Activated naive CD4-positive, alpha-beta T cell treated with anti-CD3 and anti-CD28 coated beads, Interleukin-2, amount 50 U/mL, for 72 hours (primary cell): ENCODE measurements around the gene ACTL9. TPM values are rescaled to one million over a fixed set of nuclear protein-coding genes. Genes with fewer than 3 reads are reported as not detected.

Experiments
- ATAC-seq, 2 donors: fragments of 150-1000 bp; cut with Tn5 transposase; 2 replicates each; pipeline ENCODE4 v1.10.0; 2021; ENCODE audit warnings: mild to moderate bottlenecking in 2 of 2, moderate library complexity in 2 of 2
- DNase-seq, 2 donors: peaks; one replicate each; pipeline ENCODE4 v3.0.0; 2021 to 2022; ENCODE audit warnings: low spot score in 2 of 2
- H3K27ac Mint-ChIP-seq, 2 donors: one replicate each; pipeline ENCODE4 v1.8.0; 2022; ENCODE audit warnings: mild to moderate bottlenecking in 2 of 2, mixed read lengths in 2 of 2
- H3K36me3 Mint-ChIP-seq, 2 donors: one replicate each; pipeline ENCODE4 v1.8.0; 2022; ENCODE audit warnings: mixed read lengths in 2 of 2
- H3K9me3 Mint-ChIP-seq, 2 donors: one replicate each; pipeline ENCODE4 v1.8.0; 2022; ENCODE audit warnings: mixed read lengths in 2 of 2
- total RNA-seq, 2 donors: library from RNA; stranded (reverse); gene quantifications; one replicate each; pipeline ENCODE4 v1.2.3, GENCODE V29; 2022

The ACTL9 gene
- total RNA-seq, 2 donors from 2014 or later: not detected

DNA sequence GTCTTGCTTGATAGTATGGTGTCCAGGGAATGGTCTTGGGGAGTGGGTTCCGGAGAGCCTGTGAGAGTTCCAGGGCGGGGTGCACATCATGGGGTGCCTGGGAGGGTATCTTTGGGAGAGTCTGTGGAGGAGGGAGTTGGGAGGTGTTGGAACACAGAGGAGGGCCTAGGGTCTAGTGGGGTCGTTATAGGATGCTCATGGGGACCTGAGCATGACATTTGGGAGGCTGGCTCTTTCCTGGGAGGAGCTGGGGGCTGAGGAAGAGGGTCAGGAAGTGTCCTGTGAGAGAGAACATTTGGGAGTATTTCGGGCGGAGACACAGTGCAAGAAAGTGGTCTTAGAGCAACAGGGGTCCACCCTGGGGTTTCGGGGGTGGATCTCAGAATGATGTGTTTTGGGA lies 2.7 kb downstream of the ACTL9 start:
- Mint-ChIP-seq H3K36me3 (no peaks in the 10 kb centered on the region), H3K9me3 (no peaks in the 10 kb centered on the region), H3K27ac (no peak overlapping the region)
- ATAC-seq (no peak), DNase-seq (no peak)

DNA sequence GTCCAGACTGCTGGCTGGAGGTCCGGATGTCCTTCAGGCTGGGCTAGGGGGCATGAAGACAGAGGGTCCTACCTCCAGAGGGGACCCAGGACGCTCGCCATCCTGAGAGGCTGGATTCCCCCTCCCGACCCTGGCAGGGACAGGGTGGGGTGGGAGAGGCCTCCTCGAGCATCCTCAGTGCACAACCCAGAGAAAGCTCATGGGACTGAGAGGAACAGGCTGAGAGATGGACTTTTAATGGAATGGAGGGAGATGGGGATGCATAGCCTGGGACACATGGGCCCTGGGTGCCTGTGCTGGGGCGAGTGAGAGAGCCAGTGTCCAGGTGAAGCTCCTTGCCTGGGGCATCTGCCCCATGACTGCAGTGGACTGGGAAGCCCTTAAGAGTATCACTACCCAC lies 3.1 kb downstream of the ACTL9 start:
- ATAC-seq (no peak), DNase-seq (no peak)
- Mint-ChIP-seq H3K9me3 (no peaks in the 10 kb centered on the region), H3K36me3 (no peaks in the 10 kb centered on the region), H3K27ac (no peak overlapping the region)

DNA sequence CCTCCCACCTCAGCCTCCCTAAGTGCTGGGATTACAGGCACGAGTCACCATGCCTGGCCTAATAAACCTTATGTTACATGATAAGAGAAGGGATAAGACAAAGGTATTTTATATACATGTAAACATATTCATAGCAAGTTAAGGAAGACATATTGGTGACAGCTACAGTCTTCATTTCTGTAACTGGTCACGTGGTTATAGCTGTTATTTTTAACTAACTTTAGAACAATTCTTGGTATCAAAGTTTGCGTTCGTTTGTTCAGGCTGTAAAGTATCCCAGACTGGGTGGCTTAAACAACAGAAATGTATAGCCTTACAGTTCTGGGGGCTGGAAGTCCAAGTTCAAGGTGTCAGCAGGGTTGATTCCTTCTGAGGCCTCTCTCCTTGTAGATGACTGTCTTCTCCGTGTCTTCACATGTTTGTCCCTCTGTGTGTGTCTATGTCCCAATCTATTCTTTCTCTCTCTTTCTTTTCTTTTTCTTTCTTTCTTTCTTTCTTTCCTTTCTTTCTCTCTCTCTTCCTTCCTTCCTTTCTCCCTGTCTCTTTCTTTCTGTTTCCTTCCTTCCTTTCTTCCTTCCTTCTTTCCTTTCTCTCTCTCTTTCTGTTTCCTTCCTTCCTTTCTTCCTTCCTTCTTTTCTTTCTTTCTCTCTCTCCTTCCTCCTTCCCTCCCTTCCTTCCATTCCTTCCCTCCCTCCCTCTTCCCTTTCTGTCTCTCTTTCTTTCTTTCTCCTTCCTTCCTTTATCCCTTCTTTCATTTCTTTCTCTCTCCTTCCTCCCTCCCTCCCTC lies 7.6 kb downstream of the ACTL9 start:
- no peaks in the 10 kb centered on the region for H3K36me3 Mint-ChIP-seq
- no peak overlapping the region for H3K27ac Mint-ChIP-seq
- H3K9me3 Mint-ChIP-seq: no peaks in the 10 kb centered on the region
- ATAC-seq: no peak
- DNase-seq: no peak

DNA sequence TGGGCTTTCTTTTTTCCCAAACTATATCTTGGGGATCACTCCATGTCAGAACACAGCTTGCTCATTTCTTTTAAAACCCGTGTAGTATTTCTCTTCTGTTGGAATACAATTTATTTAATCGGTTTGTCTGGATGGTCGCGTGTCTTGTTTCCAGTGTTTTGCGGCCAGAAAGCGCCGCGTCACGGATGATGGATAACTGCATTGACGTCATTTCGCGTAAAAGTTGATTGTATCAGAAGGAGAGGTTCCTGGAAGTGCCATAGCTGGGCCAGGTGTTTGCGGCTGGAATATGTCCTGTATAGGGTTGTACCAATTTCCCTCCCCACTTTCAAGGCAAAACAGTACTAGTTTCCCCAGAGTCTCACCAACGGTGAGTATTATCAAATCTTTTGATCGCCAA lies 9.7 kb downstream of the ACTL9 start:
- H3K9me3 Mint-ChIP-seq: no peaks in the 10 kb centered on the region
- ATAC-seq: no peak
- H3K27ac Mint-ChIP-seq: no peak overlapping the region
- no peaks in the 10 kb centered on the region for H3K36me3 Mint-ChIP-seq
- no peak for DNase-seq

DNA sequence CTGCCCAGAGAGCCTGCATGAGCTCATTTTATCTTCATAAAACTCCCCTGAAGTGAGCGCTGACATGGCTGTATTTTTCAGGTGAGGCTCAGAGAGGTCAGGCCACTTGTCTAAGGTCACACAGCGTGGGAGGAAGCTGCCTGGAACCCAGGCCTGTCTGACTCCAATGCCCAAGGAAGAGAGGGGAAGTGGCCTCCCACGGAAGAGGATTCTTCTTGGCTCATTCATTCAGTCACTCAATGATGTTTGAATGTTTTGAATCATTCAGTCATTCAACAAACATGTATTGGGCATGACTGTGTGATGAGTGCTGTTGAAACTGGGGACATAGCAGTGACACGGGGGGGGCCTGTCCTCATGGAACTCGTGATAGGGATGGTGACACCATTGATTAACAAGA lies 12.0 kb downstream of the ACTL9 start:
- H3K9me3 Mint-ChIP-seq: peaks cover 0 to 5% of the 10 kb centered on the region in 2 donors
- peak overlapping the region in 1 of 2 donors; percentile 47 for H3K27ac Mint-ChIP-seq
- H3K36me3 Mint-ChIP-seq: no peaks in the 10 kb centered on the region
- DNase-seq: no peak
- ATAC-seq: no peak

DNA sequence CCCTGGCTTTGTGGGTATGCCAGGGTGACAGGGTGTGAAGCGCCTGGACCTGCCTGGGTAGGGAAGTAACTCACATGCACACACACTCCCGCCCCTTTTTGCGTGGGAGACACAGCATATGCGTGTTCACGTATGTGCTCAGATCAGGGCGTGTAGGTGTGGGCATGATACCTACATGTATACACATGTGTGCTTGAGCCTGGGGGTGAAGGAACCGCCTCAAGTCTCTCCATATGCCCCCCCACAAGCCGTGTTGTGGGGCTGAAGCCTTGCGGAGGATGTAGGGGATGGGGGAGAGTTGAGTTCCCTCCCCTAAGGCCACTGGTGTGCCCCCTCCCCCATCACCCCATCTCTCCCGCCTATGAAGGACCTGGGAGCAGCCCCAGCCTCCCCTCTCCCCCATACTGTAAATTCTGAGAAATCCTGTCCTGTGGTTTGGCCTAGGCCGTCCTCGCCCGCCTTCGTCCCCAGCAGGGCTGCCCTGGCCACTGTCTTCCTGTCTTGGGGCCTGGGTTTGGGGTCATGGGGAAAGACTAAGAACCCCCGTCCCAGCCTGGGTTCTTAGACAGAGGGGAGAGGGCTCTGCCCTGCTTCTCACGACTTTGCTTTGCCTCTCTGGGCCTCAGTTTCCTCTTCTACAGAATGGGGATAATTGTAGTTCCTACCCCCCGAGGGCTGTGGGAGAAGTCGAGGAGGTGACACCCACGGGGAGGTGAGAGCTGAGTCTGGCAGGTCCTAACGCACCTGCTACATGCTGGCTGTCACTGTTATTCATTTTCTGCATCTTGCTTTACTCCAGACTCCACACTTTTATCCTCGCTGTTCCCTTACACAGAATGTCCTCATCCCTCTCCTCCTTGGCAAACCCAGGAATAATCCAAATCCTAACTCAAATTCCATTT lies 14.3 kb downstream of the ACTL9 start:
- ATAC-seq: no peak

DNA sequence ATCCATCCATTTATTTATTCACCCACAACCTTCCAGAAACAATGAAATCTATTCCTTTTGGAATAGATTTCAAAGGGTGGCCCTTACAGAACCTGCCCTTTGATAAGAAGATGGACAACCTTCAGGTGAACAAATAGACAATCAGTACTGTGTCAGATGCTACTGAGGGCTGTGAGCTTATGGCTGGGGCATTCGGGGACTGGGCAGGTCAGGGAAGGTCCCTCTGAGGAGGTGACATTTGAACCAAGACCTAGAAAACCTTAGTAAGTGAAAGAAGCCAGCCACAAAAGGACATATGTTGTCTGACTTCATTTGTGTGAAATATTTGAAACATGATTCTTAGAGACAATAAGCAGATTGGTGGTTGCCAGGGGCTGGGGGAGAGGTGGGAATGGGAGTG lies 15.7 kb downstream of the ACTL9 start:
- H3K27ac Mint-ChIP-seq: no peak overlapping the region
- DNase-seq: no peak
- H3K36me3 Mint-ChIP-seq: no peaks in the 10 kb centered on the region
- H3K9me3 Mint-ChIP-seq: peaks cover 8 to 12% of the 10 kb centered on the region in 2 donors
- ATAC-seq: peak in 1 of 2 donors; percentile 51

More for the DNA sequence above, 14.3 kb downstream of the ACTL9 start:
- peaks cover 0 to 5% of the 10 kb centered on the region in 2 donors for H3K9me3 Mint-ChIP-seq
- no peak overlapping the region for H3K27ac Mint-ChIP-seq
- DNase-seq: no peak
- no peaks in the 10 kb centered on the region for H3K36me3 Mint-ChIP-seq

DNA sequence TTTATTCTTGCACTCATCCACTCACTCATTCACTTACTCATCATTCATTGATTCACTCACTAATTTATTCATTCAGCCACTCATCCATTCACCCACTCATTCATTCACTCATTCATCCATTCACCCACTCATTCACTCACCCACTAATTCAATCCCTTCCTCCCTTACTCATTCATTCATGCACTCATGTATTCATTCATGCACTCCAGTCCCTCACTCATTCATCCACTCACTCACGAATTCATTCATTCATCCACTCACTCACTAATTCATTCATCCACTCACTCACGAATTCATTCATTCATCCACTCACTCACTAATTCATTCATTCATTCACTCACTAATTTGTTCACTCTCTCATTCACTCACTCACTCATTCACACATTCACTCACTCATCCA lies 16.1 kb downstream of the ACTL9 start:
- DNase-seq (no peak), ATAC-seq (peak in 1 of 2 donors; percentile 59)
- Mint-ChIP-seq H3K27ac (no peak overlapping the region), H3K9me3 (peaks cover 11 to 14% of the 10 kb centered on the region in 2 donors), H3K36me3 (no peaks in the 10 kb centered on the region)

DNA sequence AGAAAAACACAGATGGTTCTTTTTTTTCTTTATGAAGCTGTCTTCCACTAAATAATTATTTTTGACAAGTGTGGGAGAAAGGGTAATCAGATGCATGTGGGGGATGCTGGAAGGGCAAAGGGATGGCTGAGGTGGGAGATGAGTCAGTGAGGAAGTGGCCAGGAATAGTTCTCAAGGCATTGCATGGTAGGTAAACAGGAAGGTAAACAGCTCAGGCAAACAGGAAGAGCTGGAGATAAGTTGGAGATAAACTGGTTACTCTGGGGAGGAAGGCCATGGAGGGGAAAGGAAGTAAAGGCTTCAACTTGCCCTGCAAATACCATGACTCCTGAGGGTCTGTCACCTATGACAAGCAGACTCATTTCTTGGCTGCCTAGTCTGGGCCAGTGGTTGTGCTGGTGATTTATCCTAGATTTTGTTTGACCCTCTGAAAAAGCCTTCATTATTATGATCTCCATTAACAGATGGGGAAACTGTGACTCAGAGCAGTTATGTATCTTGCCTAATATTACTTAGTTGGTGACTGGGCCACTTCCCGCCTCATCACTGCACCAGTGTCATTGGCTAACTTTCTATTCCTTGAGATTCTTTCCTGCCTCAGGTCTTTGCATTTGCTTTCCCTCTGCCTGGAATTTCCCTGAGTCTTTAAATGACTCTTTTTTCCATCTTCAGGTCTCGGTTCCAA lies 17.1 kb downstream of the ACTL9 start:
- no peaks in the 10 kb centered on the region for H3K36me3 Mint-ChIP-seq
- no peak for DNase-seq
- peaks cover 11 to 14% of the 10 kb centered on the region in 2 donors for H3K9me3 Mint-ChIP-seq
- no peak for ATAC-seq
- no peak overlapping the region for H3K27ac Mint-ChIP-seq

DNA sequence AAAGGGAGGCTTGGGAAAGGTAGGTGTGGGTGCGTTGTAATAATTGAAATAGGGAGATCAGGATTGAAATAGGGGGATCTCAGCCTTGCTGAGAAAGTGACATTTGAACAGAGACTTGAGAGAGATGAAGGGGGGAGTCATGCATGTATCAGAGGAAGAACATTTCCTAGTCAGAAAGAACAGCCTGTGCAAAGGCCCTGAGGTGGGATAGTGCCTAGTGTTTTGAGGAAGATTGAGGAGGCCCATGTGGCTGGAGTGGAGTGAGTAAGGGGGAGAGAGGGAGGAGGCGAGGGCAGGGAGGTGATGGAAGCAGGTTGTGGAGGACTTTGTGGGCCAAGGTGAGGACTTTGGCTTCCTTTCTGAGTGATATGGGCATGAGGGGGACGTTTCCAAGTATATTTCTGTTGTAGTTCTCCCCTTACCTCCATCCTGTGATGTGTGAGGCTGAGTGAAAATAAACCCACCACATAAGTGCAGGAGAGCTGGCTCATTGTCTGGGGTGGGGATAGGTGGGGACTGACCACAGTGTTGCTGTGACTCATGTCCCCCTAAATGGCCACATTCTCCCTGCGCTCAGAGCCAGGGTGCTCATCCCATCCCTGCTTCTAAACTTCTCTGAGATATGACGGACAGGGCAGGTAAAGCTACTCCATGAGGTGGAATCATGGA lies 17.8 kb downstream of the ACTL9 start:
- Mint-ChIP-seq H3K27ac (no peak overlapping the region), H3K9me3 (peaks cover 12 to 15% of the 10 kb centered on the region in 2 donors), H3K36me3 (no peaks in the 10 kb centered on the region)
- no peak for DNase-seq
- ATAC-seq: peak in 1 of 2 donors; percentile 44

DNA sequence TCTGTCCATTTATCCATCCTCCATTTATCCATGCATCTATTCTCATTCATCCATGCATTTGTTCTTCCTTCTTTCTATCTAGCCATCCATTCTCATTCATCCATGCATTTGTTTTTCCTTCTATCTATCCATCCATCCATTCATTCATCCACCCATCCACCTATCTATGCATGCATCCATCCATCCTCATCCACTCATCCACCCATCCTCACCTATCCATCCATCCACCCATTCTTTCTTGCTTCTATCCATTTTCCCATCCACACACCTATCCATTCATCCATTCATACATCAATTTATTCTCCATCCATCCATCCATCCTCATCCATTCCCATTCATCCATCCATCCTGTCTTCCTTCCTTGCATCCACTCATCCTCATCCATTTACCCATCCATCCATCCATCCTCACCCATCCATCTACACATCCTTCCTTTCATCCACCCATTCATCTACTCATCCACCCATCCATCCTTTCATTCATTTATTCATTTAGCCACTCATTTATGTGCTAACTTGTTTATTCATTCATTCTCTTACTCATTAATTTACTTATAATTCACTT lies 20.3 kb downstream of the ACTL9 start:
- Mint-ChIP-seq H3K27ac (no peak overlapping the region), H3K9me3 (peaks cover 15 to 18% of the 10 kb centered on the region in 2 donors)

DNA sequence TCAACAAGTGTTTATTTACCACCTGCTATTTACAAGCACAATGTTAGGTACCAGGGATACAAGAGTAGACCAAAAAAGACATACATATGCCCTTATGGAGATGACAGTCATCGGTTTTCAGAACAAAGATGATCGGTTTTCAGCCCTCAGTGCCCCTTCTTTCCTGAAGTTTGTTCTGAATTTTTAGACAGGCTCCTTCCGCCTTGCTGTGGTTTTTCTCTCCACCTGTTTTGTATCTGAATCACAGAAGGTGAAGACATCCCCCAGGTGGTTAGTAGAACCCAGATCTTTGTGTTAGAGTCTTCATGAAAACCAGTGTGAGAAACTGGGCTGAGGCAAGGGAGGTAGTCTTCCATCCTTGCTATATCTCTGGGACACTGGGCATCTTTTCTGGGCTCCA lies 23.5 kb downstream of the ACTL9 start:
- no peak overlapping the region for H3K27ac Mint-ChIP-seq

More for the DNA sequence above, 20.3 kb downstream of the ACTL9 start:
- no peak for DNase-seq
- H3K36me3 Mint-ChIP-seq: no peaks in the 10 kb centered on the region
- ATAC-seq: no peak

DNA sequence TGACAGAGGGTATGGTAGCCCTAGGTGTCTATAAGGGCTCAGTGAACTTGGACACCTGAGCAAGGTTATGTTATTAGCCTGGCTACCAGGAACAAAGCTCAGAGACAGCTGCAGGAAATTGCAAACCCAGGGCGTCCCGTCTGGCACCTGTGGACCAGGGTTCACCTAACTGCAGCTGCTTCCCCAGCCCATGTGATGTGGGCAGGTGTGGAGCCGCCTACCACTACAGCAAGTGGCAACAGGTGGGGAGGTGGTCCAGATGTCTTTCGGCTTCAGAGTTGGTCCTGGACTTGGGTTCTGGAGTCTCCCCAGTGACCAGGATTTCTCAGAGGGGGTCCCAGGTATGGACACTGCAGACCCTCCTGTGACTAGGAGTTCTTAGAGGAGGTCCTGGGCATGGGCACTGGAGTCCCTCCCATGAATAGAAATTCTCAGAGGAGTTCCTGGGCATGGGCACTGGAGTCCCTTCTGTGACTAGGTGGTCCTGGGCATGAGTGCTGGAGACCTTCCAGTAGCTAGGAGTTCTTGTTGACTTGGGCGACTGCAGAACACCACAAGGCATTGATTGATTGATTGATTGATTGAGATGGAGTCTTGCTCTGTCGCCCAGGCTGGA lies 25.2 kb downstream of the ACTL9 start:
- peaks cover 10 to 12% of the 10 kb centered on the region in 2 donors for H3K9me3 Mint-ChIP-seq
- no peaks in the 10 kb centered on the region for H3K36me3 Mint-ChIP-seq
- no peak overlapping the region for H3K27ac Mint-ChIP-seq
- ATAC-seq (no peak), DNase-seq (no peak)

More for the DNA sequence above, 23.5 kb downstream of the ACTL9 start:
- peaks cover 13 to 15% of the 10 kb centered on the region in 2 donors for H3K9me3 Mint-ChIP-seq
- no peaks in the 10 kb centered on the region for H3K36me3 Mint-ChIP-seq
- no peak for DNase-seq
- ATAC-seq: no peak

DNA sequence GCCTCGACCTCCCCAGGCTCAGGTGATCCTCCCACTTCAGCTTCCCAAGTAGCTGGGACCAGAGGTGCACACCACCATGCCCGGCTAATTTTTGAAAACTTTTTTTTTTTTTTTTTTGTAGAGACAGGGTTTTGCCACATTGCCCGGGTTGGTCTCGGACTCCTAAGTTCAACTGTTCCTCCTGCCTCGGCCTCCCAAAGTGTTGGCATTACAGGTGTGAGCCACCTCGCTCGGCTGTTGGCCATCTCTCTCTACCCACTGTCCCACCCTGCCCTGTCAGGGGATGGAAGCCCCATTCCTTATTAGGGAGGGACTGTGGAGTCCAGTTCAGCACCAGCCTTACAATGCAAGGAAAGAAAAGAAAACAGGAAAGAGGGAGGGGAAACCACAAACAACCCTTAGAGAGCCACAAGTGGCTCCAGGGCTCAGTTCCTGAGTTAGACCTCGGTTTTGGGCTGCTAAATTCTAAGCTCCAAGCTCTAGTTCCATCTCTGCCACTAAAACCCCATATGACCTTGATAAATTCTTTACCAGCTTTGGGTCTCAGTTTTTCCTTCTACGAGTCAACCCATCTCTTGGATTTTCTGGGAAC lies 31.7 kb downstream of the ACTL9 start:
- ATAC-seq: no peak
- DNase-seq: no peak
- H3K27ac Mint-ChIP-seq: no peak overlapping the region
- no peaks in the 10 kb centered on the region for H3K36me3 Mint-ChIP-seq
- peaks cover 0 to 4% of the 10 kb centered on the region in 2 donors for H3K9me3 Mint-ChIP-seq

DNA sequence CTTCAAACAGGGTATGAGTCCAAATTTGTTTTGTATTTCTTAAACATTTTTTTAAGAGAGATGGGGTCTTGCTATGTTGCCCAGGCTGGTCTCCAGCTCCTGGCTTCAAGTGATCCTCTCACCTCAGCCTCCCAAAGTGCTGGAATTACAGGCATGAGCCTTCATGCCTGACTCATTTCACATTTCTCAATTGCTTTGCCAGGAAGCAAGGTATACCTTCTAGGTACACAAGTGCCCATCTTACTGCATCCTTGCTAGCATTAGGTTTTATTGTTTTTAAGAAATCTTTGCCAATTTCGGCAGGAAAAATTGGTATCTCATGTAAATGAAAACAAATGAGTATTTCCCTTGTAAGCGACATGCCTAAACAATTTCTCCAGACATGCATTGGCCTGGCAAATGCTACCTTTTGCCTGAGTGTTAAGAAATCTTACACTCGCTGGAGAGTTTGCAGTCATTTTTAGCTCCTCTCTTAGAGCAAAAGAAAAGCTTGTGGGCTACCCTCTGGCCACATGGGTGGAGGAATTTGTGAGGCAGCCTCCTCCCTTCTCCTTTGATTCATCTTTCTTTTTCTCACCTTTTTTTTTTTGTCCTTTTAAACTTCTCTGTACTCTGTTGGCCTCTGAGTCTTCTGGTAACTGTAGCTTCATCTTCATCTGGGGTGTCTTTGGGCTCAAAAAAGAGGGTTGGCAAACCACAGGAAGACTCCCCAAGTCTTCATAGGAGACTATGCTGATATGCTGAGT lies 33.0 kb downstream of the ACTL9 start:
- DNase-seq (no peak), ATAC-seq (peak; percentile 53 to 72)
- Mint-ChIP-seq H3K36me3 (no peaks in the 10 kb centered on the region), H3K9me3 (peaks cover 0 to 4% of the 10 kb centered on the region in 2 donors), H3K27ac (no peak overlapping the region)
